CD4-positive, alpha-beta T cell (primary cell): ENCODE measurements around the gene PLXDC2. TPM values are rescaled to one million over a fixed set of nuclear protein-coding genes. Genes with fewer than 3 reads are reported as not detected.

Experiments used
- ATAC-seq: fragments of 200-7000 bp; cut with Tn5 transposase; one replicate; pipeline ENCODE4 v1.10.0; 2022; ENCODE audit warnings: mild to moderate bottlenecking; ENCODE audit not compliant: poor library complexity
- CTCF ChIA-PET: fragments of 350-600 bp; sonication (Branson Sonifier 250); formaldehyde crosslinking; loops from one replicate; lab custom pipeline; 2021; ENCODE audit warnings: antibody characterized with exemption, inconsistent platforms; lab: Charles Lee
- POLR2A ChIA-PET: fragments of 350-600 bp; sonication (Branson Sonifier 250); formaldehyde crosslinking; loops from one replicate; lab custom pipeline; 2021; ENCODE audit warnings: antibody characterized with exemption, inconsistent platforms; lab: Charles Lee
- DNase-seq, 14 experiments: peaks; one replicate each; pipeline ENCODE4 v3.0.0-alpha.2; 2013 to 2020; ENCODE audit warnings: mixed read lengths in 2 of 14
- H3K27ac ChIP-seq, 2 donors: one replicate each; pipeline versions ENCODE4 v1.5.1 to v1.7.0; 2013; ENCODE audit warnings: low read length in 2 of 2, low read depth in 1 of 2, mild to moderate bottlenecking in 1 of 2
- H3K27me3 ChIP-seq, 2 experiments: 1 replicate in 1 of 2; 2 replicates in 1 of 2; pipeline versions ENCODE4 v1.6.1 to v1.7.0; 2013; ENCODE audit warnings: low read length in 2 of 2, control low read depth in 1 of 2, mild to moderate bottlenecking in 1 of 2, moderate library complexity in 1 of 2; ENCODE audit not compliant: insufficient read depth in 2 of 2, control insufficient read depth in 1 of 2
- H3K36me3 ChIP-seq: one replicate; pipeline ENCODE4 v1.6.1; 2013; ENCODE audit warnings: low read length, control low read depth; ENCODE audit not compliant: insufficient read depth
- H3K4me1 ChIP-seq: one replicate; pipeline ENCODE4 v1.6.1; 2013; ENCODE audit warnings: low read length, control low read depth; ENCODE audit not compliant: insufficient read depth
- H3K4me3 ChIP-seq: one replicate; pipeline ENCODE4 v1.5.1; 2013; ENCODE audit warnings: mild to moderate bottlenecking, low read length, moderate library complexity
- H3K9me3 ChIP-seq, 2 experiments: 1 replicate in 1 of 2; 2 replicates in 1 of 2; pipeline versions ENCODE4 v1.6.1 to v1.7.0; 2013; ENCODE audit warnings: low read length in 2 of 2, mild to moderate bottlenecking in 2 of 2, control low read depth in 1 of 2, moderate library complexity in 1 of 2; ENCODE audit not compliant: control insufficient read depth in 1 of 2, insufficient read depth in 1 of 2
- H3K27ac Mint-ChIP-seq: one replicate; pipeline ENCODE4 v1.8.0; 2020; ENCODE audit warnings: mixed read lengths
- H3K27me3 Mint-ChIP-seq: one replicate; pipeline ENCODE4 v1.8.0; 2021; ENCODE audit warnings: mixed read lengths
- H3K36me3 Mint-ChIP-seq: one replicate; pipeline ENCODE4 v1.8.0; 2021; ENCODE audit warnings: low read depth, mixed read lengths
- H3K4me1 Mint-ChIP-seq: one replicate; pipeline ENCODE4 v1.8.0; 2021; ENCODE audit warnings: low read depth, mixed read lengths
- H3K4me3 Mint-ChIP-seq: one replicate; pipeline ENCODE4 v1.8.0; 2020; ENCODE audit warnings: mild to moderate bottlenecking, mixed read lengths
- H3K9me3 Mint-ChIP-seq: one replicate; pipeline ENCODE4 v1.8.0; 2020; ENCODE audit warnings: mixed read lengths
- CTCF ChIP-seq: fragments of 200-600 bp; IDR thresholded peaks from one replicate; pipeline ENCODE4 v1.8.0; 2022; ENCODE audit warnings: antibody characterized with exemption, mild to moderate bottlenecking
- intact Hi-C, 2 experiments: fragments of 100-400 bp; cut with DNase I in 1 of 2; cut with micrococcal nuclease in 1 of 2; formaldehyde crosslinking; loops; one replicate each; pipeline versions ENCODE4 v1.15.1 to v1.9.0; 2023 to 2025; cut with DNase I, micrococcal nuclease
- total RNA-seq, 174 experiments: library from RNA in 2 of 174; stranded (reverse) in 2 of 174; gene quantifications; one replicate each; pipeline ENCODE4 v1.2.3 and lab custom pipeline; 2021 to 2026

The PLXDC2 gene
- total RNA-seq, 2 experiments from 2014 or later: 0.41 to 0.61 TPM

GRCh38 chr10:19869370-19869769 lies 53.1 kb downstream of the PLXDC2 start:
- H3K9me3 ChIP-seq: peaks cover 0 to 5% of the 10 kb centered on the region in 2 experiments
- intact Hi-C loops: no loop called here
- no peak overlapping the region for H3K4me3 Mint-ChIP-seq
- no peaks in the 10 kb centered on the region for H3K36me3 Mint-ChIP-seq
- TF ChIP-seq CTCF: no peak
- H3K27me3 ChIP-seq: no peaks in the 10 kb centered on the region
- no peaks in the 10 kb centered on the region for H3K4me1 Mint-ChIP-seq
- ChIA-PET CTCF (no interaction called here), POLR2A (no interaction called here)
- no peak overlapping the region for H3K27ac Mint-ChIP-seq
- no peaks in the 10 kb centered on the region for H3K4me1 ChIP-seq
- H3K36me3 ChIP-seq: no peaks in the 10 kb centered on the region
- no peak overlapping the region for H3K4me3 ChIP-seq
- H3K27me3 Mint-ChIP-seq: no peaks in the 10 kb centered on the region
- H3K27ac ChIP-seq: no peak overlapping the region
- DNase-seq: no peak
- ATAC-seq: no peak
- H3K9me3 Mint-ChIP-seq: no peaks in the 10 kb centered on the region

GRCh38 chr10:19872504-19873271 lies 56.5 kb downstream of the PLXDC2 start:
- Mint-ChIP-seq H3K27me3 (no peaks in the 10 kb centered on the region), H3K27ac (no peak overlapping the region), H3K4me1 (no peaks in the 10 kb centered on the region), H3K36me3 (no peaks in the 10 kb centered on the region), H3K4me3 (no peak overlapping the region), H3K9me3 (no peaks in the 10 kb centered on the region)
- POLR2A ChIA-PET: no interaction called here
- TF ChIP-seq CTCF: no peak
- CTCF ChIA-PET: no interaction called here
- DNase-seq: no peak
- no peak overlapping the region for H3K4me3 ChIP-seq
- no peaks in the 10 kb centered on the region for H3K36me3 ChIP-seq
- H3K9me3 ChIP-seq: peaks cover 0 to 5% of the 10 kb centered on the region in 2 experiments
- no peak for ATAC-seq
- no peaks in the 10 kb centered on the region for H3K4me1 ChIP-seq
- no peak overlapping the region for H3K27ac ChIP-seq
- H3K27me3 ChIP-seq: no peaks in the 10 kb centered on the region
- intact Hi-C loops: no loop called here

GRCh38 chr10:19874190-19874589 lies 58.0 kb downstream of the PLXDC2 start:
- no peak overlapping the region for H3K4me3 Mint-ChIP-seq
- POLR2A ChIA-PET: no interaction called here

More at GRCh38 chr10:19874190-19874589, 58.0 kb downstream of the PLXDC2 start:
- Histone ChIP-seq H3K4me3 (no peak overlapping the region), H3K9me3 (peaks cover 0 to 5% of the 10 kb centered on the region in 2 experiments), H3K27me3 (no peaks in the 10 kb centered on the region), H3K4me1 (no peaks in the 10 kb centered on the region), H3K27ac (no peak overlapping the region), H3K36me3 (no peaks in the 10 kb centered on the region)
- no peak overlapping the region for H3K27ac Mint-ChIP-seq
- no peaks in the 10 kb centered on the region for H3K9me3 Mint-ChIP-seq
- H3K4me1 Mint-ChIP-seq: no peaks in the 10 kb centered on the region
- no peak for TF ChIP-seq CTCF
- intact Hi-C loops: no loop called here
- no peak for DNase-seq
- no peaks in the 10 kb centered on the region for H3K27me3 Mint-ChIP-seq
- CTCF ChIA-PET: no interaction called here
- no peaks in the 10 kb centered on the region for H3K36me3 Mint-ChIP-seq
- ATAC-seq: no peak
